Dermis blood vessel endothelial cell (primary cell): ENCODE results near the gene NTN5. TPM values are rescaled to one million over a fixed set of nuclear protein-coding genes. Genes with fewer than 3 reads are reported as not detected.
A peak's percentile ranks its signal among the peaks of the same experiment; 100 is the strongest.
"Not testable (repeated sequence)": the region's sequence is repeated elsewhere in the genome, so short reads cannot be mapped to it uniquely, and the experiment has no call there.

ENCODE experiments used
- DNase-seq: peaks from one replicate; pipeline ENCODE4 v3.0.0; 2010
- total RNA-seq: library from RNA; depleted of rRNA; stranded (reverse); fragments of >200 nt; gene quantifications from 2 replicates; pipeline ENCODE4 v1.2.3, GENCODE V29; 2014

The NTN5 gene
- 0.05 TPM in 1 of 2 replicates, not detected in the other for total RNA-seq

- DNase-seq: no peak
Observed at GRCh38 chr19:48672994-48673393, at the start of gene NTN5. NTN5 (minus strand) TSS chr19:48673017; CDS start chr19:48670986, 2,031 bp downstream.

GRCh38 chr19:48722196-48722708 is 49.4 kb upstream of the NTN5 start:
- no peak for DNase-seq

- DNase-seq: no peak
Observed at GRCh38 chr19:48720613-48721296, 47.9 kb upstream of the NTN5 start.

- no peak for DNase-seq
Observed at GRCh38 chr19:48720251-48720612, 47.4 kb upstream of the NTN5 start.

GRCh38 chr19:48719263-48720171 is 46.7 kb upstream of the NTN5 start, which contains the start of gene MAMSTR:
MAMSTR (minus strand) TSS chr19:48719725; CDS start chr19:48719031, 694 bp downstream.
- no peak for DNase-seq

GRCh38 chr19:48718711-48719231 is 46.0 kb upstream of the NTN5 start:
- no peak for DNase-seq

- DNase-seq: not testable (repeated sequence)
Observed at GRCh38 chr19:48718106-48718505, 45.3 kb upstream of the NTN5 start.

- peak; percentile 31 for DNase-seq
Observed at GRCh38 chr19:48716562-48717291, 43.9 kb upstream of the NTN5 start.

- no peak for DNase-seq
Observed at GRCh38 chr19:48715681-48716171, 42.9 kb upstream of the NTN5 start.

GRCh38 chr19:48714759-48715675 is 42.2 kb upstream of the NTN5 start:
- DNase-seq: no peak

- DNase-seq: peak; percentile 100
Observed at GRCh38 chr19:48713864-48714755, 41.3 kb upstream of the NTN5 start.

GRCh38 chr19:48713041-48713863 is 40.4 kb upstream of the NTN5 start:
- peak; percentile 55 for DNase-seq

- no peak for DNase-seq
Observed at GRCh38 chr19:48711106-48711662, 38.4 kb upstream of the NTN5 start.

- no peak for DNase-seq
Observed at GRCh38 chr19:48708471-48708870, 35.7 kb upstream of the NTN5 start.

GRCh38 chr19:48705431-48705830 is 32.6 kb upstream of the NTN5 start:
- no peak for DNase-seq

- no peak for DNase-seq
Observed at GRCh38 chr19:48703316-48703715, 30.5 kb upstream of the NTN5 start.

GRCh38 chr19:48702701-48703100 is 29.9 kb upstream of the NTN5 start:
- DNase-seq: no peak

- peak; percentile 40 for DNase-seq
Observed at GRCh38 chr19:48698046-48698445, 25.2 kb upstream of the NTN5 start.
